Mesothelial cell of epicardium (in vitro differentiated cells): ENCODE results near the gene NUP37. TPM values are rescaled to one million over a fixed set of nuclear protein-coding genes. Genes with fewer than 3 reads are reported as not detected.

Source experiments
- DNase-seq, 2 experiments: peaks; one replicate each; pipeline ENCODE4 v3.0.0; 2021; ENCODE audit warnings: low spot score in 2 of 2; ENCODE audit not compliant: unreplicated experiment in 2 of 2
- H3K27ac Mint-ChIP-seq: 2 replicates; pipeline ENCODE4 v1.8.0; 2021; ENCODE audit warnings: mixed read lengths
- H3K27me3 Mint-ChIP-seq: 2 replicates; pipeline ENCODE4 v1.8.0; 2021; ENCODE audit warnings: low read depth, mixed read lengths
- H3K36me3 Mint-ChIP-seq: 2 replicates; pipeline ENCODE4 v1.8.0; 2021; ENCODE audit warnings: mixed read lengths
- H3K4me1 Mint-ChIP-seq: 2 replicates; pipeline ENCODE4 v1.8.0; 2021; ENCODE audit warnings: mixed read lengths
- H3K4me3 Mint-ChIP-seq: 2 replicates; pipeline ENCODE4 v1.8.0; 2021; ENCODE audit warnings: mild to moderate bottlenecking, moderate library complexity, mixed read lengths
- H3K9me3 Mint-ChIP-seq: 2 replicates; pipeline ENCODE4 v1.8.0; 2021; ENCODE audit warnings: mixed read lengths
- total RNA-seq: library from RNA; stranded (reverse); gene quantifications from 3 replicates; pipeline ENCODE4 v1.2.1, GENCODE V29; 2021
- TF ChIP-seq, protein P1 (sequence below): fragments of 200-600 bp; sonication (generic); IDR thresholded peaks from one replicate; pipeline ENCODE4 v1.5.0; 2021; ENCODE audit warnings: antibody characterized with exemption; ENCODE audit not compliant: unreplicated experiment

Gene NUP37
- total RNA-seq, 1 donor from 2014 or later, result 35.2 TPM

- no peaks in the 10 kb centered on the region for H3K27me3 Mint-ChIP-seq
- no peak overlapping the region for H3K4me3 Mint-ChIP-seq
- TF ChIP-seq, protein P1, sequence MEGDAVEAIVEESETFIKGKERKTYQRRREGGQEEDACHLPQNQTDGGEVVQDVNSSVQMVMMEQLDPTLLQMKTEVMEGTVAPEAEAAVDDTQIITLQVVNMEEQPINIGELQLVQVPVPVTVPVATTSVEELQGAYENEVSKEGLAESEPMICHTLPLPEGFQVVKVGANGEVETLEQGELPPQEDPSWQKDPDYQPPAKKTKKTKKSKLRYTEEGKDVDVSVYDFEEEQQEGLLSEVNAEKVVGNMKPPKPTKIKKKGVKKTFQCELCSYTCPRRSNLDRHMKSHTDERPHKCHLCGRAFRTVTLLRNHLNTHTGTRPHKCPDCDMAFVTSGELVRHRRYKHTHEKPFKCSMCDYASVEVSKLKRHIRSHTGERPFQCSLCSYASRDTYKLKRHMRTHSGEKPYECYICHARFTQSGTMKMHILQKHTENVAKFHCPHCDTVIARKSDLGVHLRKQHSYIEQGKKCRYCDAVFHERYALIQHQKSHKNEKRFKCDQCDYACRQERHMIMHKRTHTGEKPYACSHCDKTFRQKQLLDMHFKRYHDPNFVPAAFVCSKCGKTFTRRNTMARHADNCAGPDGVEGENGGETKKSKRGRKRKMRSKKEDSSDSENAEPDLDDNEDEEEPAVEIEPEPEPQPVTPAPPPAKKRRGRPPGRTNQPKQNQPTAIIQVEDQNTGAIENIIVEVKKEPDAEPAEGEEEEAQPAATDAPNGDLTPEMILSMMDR, result no peak
- no peaks in the 10 kb centered on the region for H3K9me3 Mint-ChIP-seq
- peaks cover 29% of the 10 kb centered on the region for H3K36me3 Mint-ChIP-seq
- H3K4me1 Mint-ChIP-seq, result peaks cover 8% of the 10 kb centered on the region
- no peak for DNase-seq
- no peak overlapping the region for H3K27ac Mint-ChIP-seq
Observed at GRCh38 chr12:102033991-102034745, 85.7 kb downstream of the NUP37 start.

DNA sequence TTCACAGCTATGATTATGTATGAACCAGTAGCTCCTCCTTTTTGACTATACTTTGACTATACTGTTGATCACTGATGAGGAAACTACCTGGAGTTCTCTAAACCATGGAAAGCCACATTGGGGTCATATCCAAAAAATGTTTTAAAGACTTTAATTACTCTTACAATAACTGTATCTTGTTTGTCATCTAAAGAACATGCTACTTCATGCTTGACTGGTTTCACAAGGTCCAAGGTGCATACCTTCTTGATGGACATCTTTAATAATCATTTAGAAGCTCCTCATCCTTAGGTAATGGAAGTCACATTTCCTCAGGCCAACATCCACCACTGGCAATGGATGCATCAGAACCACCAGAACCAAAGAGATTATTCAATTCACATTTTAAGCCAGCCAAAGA, 88.1 kb downstream of the NUP37 start:
- H3K27me3 Mint-ChIP-seq, result no peaks in the 10 kb centered on the region
- H3K36me3 Mint-ChIP-seq, result peaks cover 19% of the 10 kb centered on the region
- no peak overlapping the region for H3K27ac Mint-ChIP-seq
- peaks cover 10% of the 10 kb centered on the region for H3K4me1 Mint-ChIP-seq
- TF ChIP-seq, protein P1, result no peak
- H3K4me3 Mint-ChIP-seq, result no peak overlapping the region
- H3K9me3 Mint-ChIP-seq, result no peaks in the 10 kb centered on the region
- DNase-seq, result no peak

DNA sequence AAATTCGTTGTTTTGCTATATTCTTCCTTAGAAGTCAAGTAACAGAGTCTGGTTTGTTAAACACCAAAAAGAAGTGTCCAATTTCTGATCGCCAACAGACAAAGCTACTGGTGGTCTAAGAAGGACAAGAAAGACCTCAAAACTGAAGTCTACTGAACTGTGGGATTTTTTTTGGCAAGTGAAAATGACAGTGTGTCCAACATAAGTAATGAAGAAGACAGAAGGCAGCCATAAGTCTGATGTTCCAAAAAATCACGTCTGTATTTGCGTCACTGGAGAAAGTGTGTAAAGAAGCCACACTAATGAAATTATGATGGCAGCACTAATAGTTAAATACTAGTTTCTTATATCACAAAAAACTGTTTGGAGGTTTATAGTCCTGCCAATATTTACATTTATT, 90.8 kb downstream of the NUP37 start:
- H3K36me3 Mint-ChIP-seq, result peaks cover 12% of the 10 kb centered on the region
- peaks cover 12% of the 10 kb centered on the region for H3K4me1 Mint-ChIP-seq
- no peak overlapping the region for H3K27ac Mint-ChIP-seq
- TF ChIP-seq, protein P1, result no peak
- no peaks in the 10 kb centered on the region for H3K27me3 Mint-ChIP-seq
- no peak for DNase-seq
- no peak overlapping the region for H3K4me3 Mint-ChIP-seq
- no peaks in the 10 kb centered on the region for H3K9me3 Mint-ChIP-seq

GRCh38 chr12:102026728-102027127, 93.2 kb downstream of the NUP37 start:
- no peaks in the 10 kb centered on the region for H3K27me3 Mint-ChIP-seq

DNA sequence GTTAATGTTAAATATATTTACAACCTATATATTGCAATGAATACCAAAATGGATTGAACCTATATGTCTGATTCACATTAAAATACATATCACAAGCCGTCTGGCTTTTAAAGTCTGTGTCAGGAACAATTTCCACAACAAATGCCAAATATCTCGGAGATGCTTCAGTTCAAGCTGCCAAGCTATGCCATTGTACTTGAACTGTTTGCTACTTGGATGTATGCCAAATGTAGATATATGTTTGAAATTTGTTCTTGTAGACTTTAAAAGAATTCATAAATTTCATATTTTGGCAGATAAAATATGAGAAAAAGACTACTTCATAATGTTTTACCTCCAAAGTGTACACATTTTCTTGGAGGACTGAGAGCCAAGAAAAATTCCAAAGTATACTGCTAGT, 95.1 kb downstream of the NUP37 start:
- no peaks in the 10 kb centered on the region for H3K9me3 Mint-ChIP-seq
- H3K27ac Mint-ChIP-seq, result no peak overlapping the region
- no peaks in the 10 kb centered on the region for H3K27me3 Mint-ChIP-seq
- DNase-seq, result no peak
- H3K36me3 Mint-ChIP-seq, result peaks cover 4% of the 10 kb centered on the region
- H3K4me1 Mint-ChIP-seq, result peaks cover 5% of the 10 kb centered on the region
- H3K4me3 Mint-ChIP-seq, result no peak overlapping the region
- TF ChIP-seq, protein P1, result no peak

More at GRCh38 chr12:102026728-102027127, 93.2 kb downstream of the NUP37 start:
- Mint-ChIP-seq H3K4me1 (peaks cover 5% of the 10 kb centered on the region), H3K36me3 (peaks cover 4% of the 10 kb centered on the region), H3K27ac (no peak overlapping the region), H3K4me3 (no peak overlapping the region), H3K9me3 (no peaks in the 10 kb centered on the region)
- no peak for DNase-seq
- TF ChIP-seq, protein P1, result no peak
